ENCODE data around the gene WDR20. TPM values are rescaled to one million over a fixed set of nuclear protein-coding genes. Genes with fewer than 3 reads are reported as not detected.

WDR20 gene
- total and polyA plus RNA-seq, 2 donors (not counting 1 experiment from before 2014, with no cell fraction given) = 12.4 to 64.0 TPM

DNA sequence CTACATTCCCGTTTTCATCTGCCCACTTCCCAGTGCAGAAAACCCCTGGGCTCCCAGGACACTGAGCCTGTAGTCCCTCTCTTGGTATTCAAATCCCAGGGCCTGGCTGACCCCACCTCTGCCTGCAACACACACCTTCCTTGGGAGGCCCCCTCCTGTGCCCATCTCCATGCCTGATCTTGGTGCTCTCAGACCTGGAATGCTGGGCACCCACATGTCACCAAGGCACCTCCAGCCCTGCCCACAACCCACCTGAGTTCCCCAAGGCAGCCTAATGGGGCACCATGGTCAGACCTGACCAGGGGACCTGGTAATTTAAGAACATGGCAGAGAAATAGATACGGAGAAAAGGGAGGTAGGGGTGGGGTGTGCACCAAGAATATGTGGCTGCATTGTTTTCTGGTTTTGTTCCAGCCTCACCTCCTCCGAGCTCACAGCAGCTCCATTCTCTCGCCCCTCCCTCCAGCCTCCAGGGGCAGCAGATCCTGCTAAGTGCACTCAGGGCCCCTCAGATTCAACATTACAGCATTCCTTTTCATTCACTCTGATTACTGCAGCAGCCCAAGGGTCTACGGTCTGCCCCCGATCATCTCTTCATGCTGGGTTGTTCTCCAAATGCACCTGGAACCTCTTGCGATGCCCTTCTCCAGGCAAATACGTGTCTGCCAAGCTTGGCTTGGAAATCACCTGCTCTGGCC lies 43.7 kb upstream of the WDR20 start:
- Histone ChIP-seq H2AFZ (ENCODE audit: insufficient read depth, low read depth, low read length, poor library complexity, severe bottlenecking) (no peak overlapping the region), H3K27ac (ENCODE audit: low read length in 2 of 2) (no peak overlapping the region), H3K4me3 (ENCODE audit: control extremely low read depth in 1 of 5, extremely low read depth in 1 of 5, insufficient read depth in 1 of 5, low read depth in 2 of 5, low read length in 4 of 5) (no peak overlapping the region), H3K27me3 (replicated peaks in 1 of 4; ENCODE audit: control extremely low read depth in 1 of 4, control insufficient read depth in 3 of 4, insufficient read depth in 4 of 4, low read length in 3 of 4) (no peaks in the 10 kb centered on the region), H4K20me1 (ENCODE audit: control insufficient read depth, insufficient read depth, low read length, poor library complexity, severe bottlenecking) (no peaks in the 10 kb centered on the region), H3K79me2 (ENCODE audit: control insufficient read depth, insufficient read depth, low read length) (no peaks in the 10 kb centered on the region), H3K9ac (ENCODE audit: low read length) (no peak overlapping the region), H3K4me1 (ENCODE audit: control insufficient read depth in 2 of 2, insufficient read depth in 2 of 2, low read length in 2 of 2) (peaks cover 0 to 3% of the 10 kb centered on the region in 2 donors), H3K36me3 (replicated peaks in 1 of 2; ENCODE audit: control extremely low read depth in 1 of 2, control insufficient read depth in 1 of 2, extremely low read depth in 1 of 2, insufficient read depth in 2 of 2, low read length in 1 of 2) (no peaks in the 10 kb centered on the region), H3K4me2 (replicated peaks; ENCODE audit: low read depth, low read length, poor library complexity, severe bottlenecking) (no peak overlapping the region), H3K9me3 (ENCODE audit: control extremely low read depth in 1 of 3, control insufficient read depth in 2 of 3, insufficient read depth in 1 of 3, low read length in 2 of 3) (no peaks in the 10 kb centered on the region)
- ChIA-PET POLR2A (interaction anchor here (1.2 kb wide), 1 partner anchor 8 kb away, joined by 4 read pairs; no protein-coding TSS in a partner anchor), CTCF (interaction anchor here (0.6 to 4.4 kb wide), 45 partner anchors 8 to 403 kb away, joined by 3 to 37 read pairs (median 4); partner anchors contain the start of gene WDR20)
- ATAC-seq (ENCODE audit: low read depth) (no peak), DNase-seq (no peak)
- no peak for TF ChIP-seq EZH2 (IDR thresholded peaks at IDR 0.05; ENCODE audit: borderline replicate concordance, insufficient read depth, low read depth, low read length, poor library complexity, severe bottlenecking)
- TF ChIP-seq, protein P1, sequence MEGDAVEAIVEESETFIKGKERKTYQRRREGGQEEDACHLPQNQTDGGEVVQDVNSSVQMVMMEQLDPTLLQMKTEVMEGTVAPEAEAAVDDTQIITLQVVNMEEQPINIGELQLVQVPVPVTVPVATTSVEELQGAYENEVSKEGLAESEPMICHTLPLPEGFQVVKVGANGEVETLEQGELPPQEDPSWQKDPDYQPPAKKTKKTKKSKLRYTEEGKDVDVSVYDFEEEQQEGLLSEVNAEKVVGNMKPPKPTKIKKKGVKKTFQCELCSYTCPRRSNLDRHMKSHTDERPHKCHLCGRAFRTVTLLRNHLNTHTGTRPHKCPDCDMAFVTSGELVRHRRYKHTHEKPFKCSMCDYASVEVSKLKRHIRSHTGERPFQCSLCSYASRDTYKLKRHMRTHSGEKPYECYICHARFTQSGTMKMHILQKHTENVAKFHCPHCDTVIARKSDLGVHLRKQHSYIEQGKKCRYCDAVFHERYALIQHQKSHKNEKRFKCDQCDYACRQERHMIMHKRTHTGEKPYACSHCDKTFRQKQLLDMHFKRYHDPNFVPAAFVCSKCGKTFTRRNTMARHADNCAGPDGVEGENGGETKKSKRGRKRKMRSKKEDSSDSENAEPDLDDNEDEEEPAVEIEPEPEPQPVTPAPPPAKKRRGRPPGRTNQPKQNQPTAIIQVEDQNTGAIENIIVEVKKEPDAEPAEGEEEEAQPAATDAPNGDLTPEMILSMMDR (IDR thresholded peaks at IDR 0.05) = no peak
- H3K4me1 Mint-ChIP-seq = peaks cover 4% of the 10 kb centered on the region
- 91% methylated on average over 7 of the region's 8 CpGs for WGBS (ENCODE audit: insufficient coverage)
- H3K27me3 Mint-ChIP-seq = no peaks in the 10 kb centered on the region
- no peaks in the 10 kb centered on the region for H3K9me3 Mint-ChIP-seq (ENCODE audit: insufficient read depth)
- intact Hi-C loops (cut with micrococcal nuclease) = loop anchor here (1.0 to 5.0 kb wide), 4 partner anchors 33 to 389 kb away; no protein-coding TSS in a partner anchor
- H3K4me3 Mint-ChIP-seq = no peak overlapping the region
- H3K27ac Mint-ChIP-seq = no peak overlapping the region
